GM18951 (cell line): ENCODE measurements around the gene GPR32.
"Not testable (repeated sequence)": the region's sequence is repeated elsewhere in the genome, so short reads cannot be mapped to it uniquely, and the experiment has no call there.

Experiments
- POLR2A ChIP-seq: IDR thresholded peaks from 4 replicates; pipeline ENCODE4 v1.6.1; 2011; ENCODE audit warnings: mild to moderate bottlenecking; ENCODE audit not compliant: insufficient read length, insufficient read depth; ENCODE audit errors: extremely low read depth
- in situ Hi-C: fragments of 300-500 bp; cut with MboI; formaldehyde crosslinking; loops from one replicate; pipeline ENCODE4 v1.12.0; 2022; ENCODE audit warnings: low sequenced_read_pairs, mixed read lengths, inconsistent platforms; ENCODE audit not compliant: unreplicated experiment

GPR32 gene

GRCh38 chr19:50770164-50770563, at the start of gene GPR32:
GPR32 (plus strand) TSS chr19:50770464; CDS start chr19:50770601, 137 bp downstream.
- in situ Hi-C loops = not testable (repeated sequence)

- in situ Hi-C loops = no loop called here
- TF ChIP-seq POLR2A = no peak
These were observed 49.3 kb upstream of the GPR32 start for GRCh38 chr19:50720921-50721381.

GRCh38 chr19:50721441-50722137, 48.7 kb upstream of the GPR32 start:
- TF ChIP-seq POLR2A = no peak
- in situ Hi-C loops = no loop called here

GRCh38 chr19:50722201-50723013, 47.9 kb upstream of the GPR32 start:
- TF ChIP-seq POLR2A = no peak
- in situ Hi-C loops = no loop called here

GRCh38 chr19:50723069-50723468, 47.2 kb upstream of the GPR32 start, which contains the start of gene CLEC11A:
CLEC11A (plus strand) TSS chr19:50723364; CDS start chr19:50723526, 162 bp downstream.
- in situ Hi-C loops = no loop called here
- TF ChIP-seq POLR2A = no peak

GRCh38 chr19:50723735-50724521, 46.3 kb upstream of the GPR32 start:
- in situ Hi-C loops = no loop called here
- TF ChIP-seq POLR2A = no peak

- in situ Hi-C loops = no loop called here
- peak; percentile 87 for TF ChIP-seq POLR2A
These were observed 45.6 kb upstream of the GPR32 start for GRCh38 chr19:50724522-50725217.

GRCh38 chr19:50725218-50725910, 44.9 kb upstream of the GPR32 start:
- in situ Hi-C loops = no loop called here
- no peak for TF ChIP-seq POLR2A

- in situ Hi-C loops = no loop called here
- no peak for TF ChIP-seq POLR2A
These were observed 44.4 kb upstream of the GPR32 start for GRCh38 chr19:50725911-50726230.

GRCh38 chr19:50728084-50728737, 42.1 kb upstream of the GPR32 start:
- in situ Hi-C loops = no loop called here
- no peak for TF ChIP-seq POLR2A

- TF ChIP-seq POLR2A = no peak
These were observed 40.4 kb upstream of the GPR32 start for GRCh38 chr19:50729894-50730293.

GRCh38 chr19:50735869-50736268, 34.4 kb upstream of the GPR32 start:
- in situ Hi-C loops = no loop called here
- TF ChIP-seq POLR2A = no peak

More at GRCh38 chr19:50729894-50730293, 40.4 kb upstream of the GPR32 start:
- in situ Hi-C loops = no loop called here
